HL-60 (cell line): ENCODE data around the gene RANGAP1.

Source experiments
- DNase-seq, 2 experiments: peaks; one replicate each; pipeline ENCODE4 v3.0.0-alpha.2; 2010 to 2020; ENCODE audit warnings: low read depth in 1 of 2, low spot score in 1 of 2
- H3K27ac ChIP-seq: fragments of 250-450 bp; sonication (Bioruptor Pico); replicated peaks from 2 replicates; pipeline ENCODE4 v1.5.1; 2020; ENCODE audit warnings: mild to moderate bottlenecking, moderate library complexity
- H3K27me3 ChIP-seq: fragments of 250-450 bp; sonication (Bioruptor Pico); 2 replicates; pipeline ENCODE4 v1.5.1; 2021; ENCODE audit warnings: mild to moderate bottlenecking, moderate library complexity; ENCODE audit not compliant: insufficient read depth, poor library complexity, severe bottlenecking
- H3K4me3 ChIP-seq: replicated peaks from 2 replicates; pipeline ENCODE4 v1.5.1; 2011; ENCODE audit warnings: mild to moderate bottlenecking, control low read depth, low read length; ENCODE audit not compliant: insufficient read depth
- CTCF ChIP-seq: IDR thresholded peaks from one replicate; pipeline ENCODE4 v1.5.1; 2011; ENCODE audit warnings: low read length, control low read depth, inconsistent platforms; ENCODE audit not compliant: insufficient read depth
- GABPA ChIP-seq: IDR thresholded peaks from 2 replicates; pipeline ENCODE4 v1.6.1; 2012; ENCODE audit warnings: low read depth
- POLR2AphosphoS5 ChIP-seq: IDR thresholded peaks from 2 replicates; pipeline ENCODE4 v1.6.1; 2012; ENCODE audit warnings: low read depth
- REST ChIP-seq: IDR thresholded peaks from 2 replicates; pipeline ENCODE4 v1.6.1; 2012; ENCODE audit warnings: low read depth; ENCODE audit not compliant: insufficient replicate concordance
- SPI1 ChIP-seq: IDR thresholded peaks from 2 replicates; pipeline ENCODE4 v1.6.1; 2012; ENCODE audit warnings: low read depth, mild to moderate bottlenecking, borderline replicate concordance

Gene RANGAP1

GRCh38 chr22:41327124-41327523 is 41.1 kb upstream of the RANGAP1 start:
- no peak for TF ChIP-seq GABPA
- TF ChIP-seq CTCF, result no peak
- no peak for TF ChIP-seq POLR2AphosphoS5
- TF ChIP-seq SPI1, result no peak
- no peak for TF ChIP-seq REST
- Histone ChIP-seq H3K4me3 (no peak overlapping the region), H3K27me3 (no peaks in the 10 kb centered on the region), H3K27ac (no peak overlapping the region)
- no peak for DNase-seq

- H3K27me3 ChIP-seq, result no peaks in the 10 kb centered on the region
- no peak for TF ChIP-seq GABPA
- no peak for TF ChIP-seq POLR2AphosphoS5
- no peak for TF ChIP-seq SPI1
- TF ChIP-seq REST, result no peak
- no peak for TF ChIP-seq CTCF
- H3K4me3 ChIP-seq, result no peak overlapping the region
- DNase-seq, result no peak
- no peak overlapping the region for H3K27ac ChIP-seq
These were observed 39.0 kb upstream of the RANGAP1 start for GRCh38 chr22:41324821-41325528.

- Histone ChIP-seq H3K27me3 (no peaks in the 10 kb centered on the region), H3K27ac (no peak overlapping the region), H3K4me3 (no peak overlapping the region)
- no peak for TF ChIP-seq POLR2AphosphoS5
- TF ChIP-seq GABPA, result no peak
- no peak for TF ChIP-seq SPI1
- no peak for TF ChIP-seq CTCF
- TF ChIP-seq REST, result no peak
- DNase-seq, result no peak
These were observed 34.6 kb upstream of the RANGAP1 start for GRCh38 chr22:41320416-41321240.
